Testis (tissue), 2 donors: ENCODE data around the gene PGLYRP4.

Experiments
- POLR2A ChIP-seq: fragments of 450-650 bp; IDR thresholded peaks from one replicate; pipeline ENCODE4 v1.6.1; 2017; ENCODE audit warnings: antibody characterized with exemption, mild to moderate bottlenecking, moderate library complexity
- TF ChIP-seq, protein P1 (sequence below), 3 experiments: fragments of 450-650 bp in 2 of 3; fragments of 200-600 bp in 1 of 3; sonication (generic) in 1 of 3; IDR thresholded peaks; one replicate each; pipeline ENCODE4 v1.5.1; 2016 to 2019; ENCODE audit warnings: antibody characterized with exemption in 3 of 3, mild to moderate bottlenecking in 2 of 3, moderate library complexity in 1 of 3

DNA sequence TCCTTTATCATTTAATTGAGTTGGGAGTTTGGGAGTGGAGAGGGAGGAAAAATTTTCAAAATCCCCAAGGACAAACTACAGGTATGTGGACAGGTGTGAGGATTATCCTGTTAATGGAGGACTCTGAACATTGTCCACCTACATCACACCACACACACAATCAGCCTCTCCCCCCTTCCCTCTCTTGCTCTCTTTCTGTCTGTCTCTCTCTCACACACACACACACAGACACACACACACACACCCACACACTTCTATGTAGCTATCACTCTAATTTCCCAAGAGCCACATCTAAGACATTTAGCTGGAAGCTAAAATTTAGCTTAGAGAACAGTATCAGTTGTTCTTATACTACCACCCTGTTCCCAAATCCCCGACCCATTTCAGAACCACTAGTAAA lies 40.8 kb upstream of the PGLYRP4 start:
- TF ChIP-seq POLR2A, result no peak
- TF ChIP-seq, protein P1, sequence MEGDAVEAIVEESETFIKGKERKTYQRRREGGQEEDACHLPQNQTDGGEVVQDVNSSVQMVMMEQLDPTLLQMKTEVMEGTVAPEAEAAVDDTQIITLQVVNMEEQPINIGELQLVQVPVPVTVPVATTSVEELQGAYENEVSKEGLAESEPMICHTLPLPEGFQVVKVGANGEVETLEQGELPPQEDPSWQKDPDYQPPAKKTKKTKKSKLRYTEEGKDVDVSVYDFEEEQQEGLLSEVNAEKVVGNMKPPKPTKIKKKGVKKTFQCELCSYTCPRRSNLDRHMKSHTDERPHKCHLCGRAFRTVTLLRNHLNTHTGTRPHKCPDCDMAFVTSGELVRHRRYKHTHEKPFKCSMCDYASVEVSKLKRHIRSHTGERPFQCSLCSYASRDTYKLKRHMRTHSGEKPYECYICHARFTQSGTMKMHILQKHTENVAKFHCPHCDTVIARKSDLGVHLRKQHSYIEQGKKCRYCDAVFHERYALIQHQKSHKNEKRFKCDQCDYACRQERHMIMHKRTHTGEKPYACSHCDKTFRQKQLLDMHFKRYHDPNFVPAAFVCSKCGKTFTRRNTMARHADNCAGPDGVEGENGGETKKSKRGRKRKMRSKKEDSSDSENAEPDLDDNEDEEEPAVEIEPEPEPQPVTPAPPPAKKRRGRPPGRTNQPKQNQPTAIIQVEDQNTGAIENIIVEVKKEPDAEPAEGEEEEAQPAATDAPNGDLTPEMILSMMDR (IDR thresholded peaks at IDR 0.05), result no peak
